HT-29 (cell line): Measurements from ENCODE around the gene NTNG1. TPM values are rescaled to one million over a fixed set of nuclear protein-coding genes. Genes with fewer than 3 reads are reported as not detected.
"Not testable (repeated sequence)": the region's sequence is repeated elsewhere in the genome, so short reads cannot be mapped to it uniquely, and the experiment has no call there.

Source experiments
- DNase-seq: peaks from one replicate; pipeline ENCODE4 v3.0.0-alpha.2; 2015; ENCODE audit warnings: low spot score
- total RNA-seq: library from RNA; depleted of rRNA; stranded (reverse); fragments of >200 nt; shearing (Covaris generic); gene quantifications from 2 replicates; pipeline ENCODE4 v1.2.3, GENCODE V29; 2014; rRNA removed

The NTNG1 gene
- not detected in 2 replicates for total RNA-seq

- DNase-seq, result no peak
Measured at GRCh38 chr1:107140703-107141490, at the start of gene NTNG1. Gene NTNG1, plus strand, starts transcription at chr1:107141039.

GRCh38 chr1:107091418-107091817 lies 49.4 kb upstream of the NTNG1 start:
- DNase-seq, result no peak

- DNase-seq, result not testable (repeated sequence)
Measured at GRCh38 chr1:107093395-107093794, 47.4 kb upstream of the NTNG1 start.

GRCh38 chr1:107095647-107096046 lies 45.2 kb upstream of the NTNG1 start:
- DNase-seq, result no peak

GRCh38 chr1:107096690-107097089 lies 44.1 kb upstream of the NTNG1 start:
- DNase-seq, result no peak

GRCh38 chr1:107098961-107099360 lies 41.9 kb upstream of the NTNG1 start:
- DNase-seq, result no peak

GRCh38 chr1:107100331-107100984 lies 40.4 kb upstream of the NTNG1 start:
- DNase-seq, result no peak

- no peak for DNase-seq
Measured at GRCh38 chr1:107105914-107106313, 34.9 kb upstream of the NTNG1 start.

GRCh38 chr1:107110326-107110725 lies 30.5 kb upstream of the NTNG1 start:
- no peak for DNase-seq

- DNase-seq, result no peak
Measured at GRCh38 chr1:107116306-107116790, 24.5 kb upstream of the NTNG1 start.

GRCh38 chr1:107122225-107122624 lies 18.6 kb upstream of the NTNG1 start:
- no peak for DNase-seq

GRCh38 chr1:107123741-107124140 lies 17.1 kb upstream of the NTNG1 start:
- DNase-seq, result no peak

GRCh38 chr1:107124694-107125093 lies 16.1 kb upstream of the NTNG1 start:
- no peak for DNase-seq

GRCh38 chr1:107132195-107132594 lies 8.6 kb upstream of the NTNG1 start:
- no peak for DNase-seq

- DNase-seq, result no peak
Measured at GRCh38 chr1:107132780-107133179, 8.1 kb upstream of the NTNG1 start.

GRCh38 chr1:107135463-107135862 lies 5.4 kb upstream of the NTNG1 start:
- DNase-seq, result peak; percentile 36

- DNase-seq, result no peak
Measured at GRCh38 chr1:107138166-107138565, 2.7 kb upstream of the NTNG1 start.

GRCh38 chr1:107138767-107139445 lies 1.9 kb upstream of the NTNG1 start:
- DNase-seq, result no peak

- no peak for DNase-seq
Measured at GRCh38 chr1:107139833-107140702, 771 bp upstream of the NTNG1 start.

GRCh38 chr1:107141491-107142126 lies 770 bp downstream of the NTNG1 start:
- no peak for DNase-seq

GRCh38 chr1:107142140-107142542 lies 1.3 kb downstream of the NTNG1 start:
- DNase-seq, result peak; percentile 63
